Measurements from ENCODE around the gene CYFIP1. TPM values are rescaled to one million over a fixed set of nuclear protein-coding genes. Genes with fewer than 3 reads are reported as not detected.

The CYFIP1 gene
- total RNA-seq (2021): 112 and 128 TPM in 2 replicates
- percentile 73 among the genes with signal in this experiment for Bru-seq, nascent RNA
- BruChase-seq, experiment 1, labeled RNA remaining after a 2-hour chase: percentile 73 among the genes with signal in this experiment
- percentile 81 among the genes with signal in this experiment for BruChase-seq, experiment 2, labeled RNA remaining after a 6-hour chase
- long read RNA-seq, full-length matches to known transcripts: 201 of 292 reads
- long read RNA-seq, partial matches to known transcripts: 45 of 292 reads
- long read RNA-seq, other reads (novel, unspliced or antisense): 46 of 292 reads

- Histone ChIP-seq H3K36me3 (ENCODE audit: insufficient read depth, low read length, poor library complexity, severe bottlenecking) (no peaks in the 10 kb centered on the region), H3K27ac (ENCODE audit: low read depth, low read length, poor library complexity, severe bottlenecking) (peak within 1 kb of the TSS; percentile 76), H3K4me1 (ENCODE audit: insufficient read depth, low read length, poor library complexity, severe bottlenecking) (no peaks in the 10 kb centered on the region), H3K9me3 (ENCODE audit: low read depth, low read length, poor library complexity, severe bottlenecking) (no peaks in the 10 kb centered on the region), H3K4me3 (ENCODE audit: low read depth, low read length, poor library complexity, severe bottlenecking) (peak within 1 kb of the TSS; percentile 81), H3K27me3 (replicated peaks; ENCODE audit: insufficient read depth, low read depth, low read length, poor library complexity) (no peaks in the 10 kb centered on the region)
- intact Hi-C loops (cut with micrococcal nuclease; ENCODE audit: unreplicated experiment): no loop called here
- TF ChIP-seq CTCF (conservative IDR thresholded peaks at IDR 0.05; ENCODE audit: low read depth, low read length): no peak
- no peak for TF ChIP-seq EZH2 (IDR thresholded peaks at IDR 0.05; ENCODE audit: borderline replicate concordance, low read depth, low read length, poor library complexity, severe bottlenecking)
- BruUV-seq (replicated peaks): no TSS peak
- CTCF ChIA-PET: no interaction called here
- POLR2A ChIA-PET (ENCODE audit: low non-redundant PET): no interaction called here
- peak; percentile 86 for DNase-seq (ENCODE audit: low spot score)
Observed at GRCh38 chr15:22980189-22981050, at the start of gene CYFIP1. Gene CYFIP1, minus strand, starts transcription at chr15:22980368. Its CDS starts 33,083 bp downstream, at chr15:22947285.

GRCh38 chr15:23026218-23026617, 46.0 kb upstream of the CYFIP1 start:
- intact Hi-C loops (cut with micrococcal nuclease; ENCODE audit: unreplicated experiment): no loop called here
- peaks cover 90% of the 10 kb centered on the region for H3K36me3 ChIP-seq (ENCODE audit: insufficient read depth, low read length, poor library complexity, severe bottlenecking)
- H3K27me3 ChIP-seq (replicated peaks; ENCODE audit: insufficient read depth, low read depth, low read length, poor library complexity): no peaks in the 10 kb centered on the region
- BruUV-seq (replicated peaks): no TSS peak
- TF ChIP-seq EZH2 (IDR thresholded peaks at IDR 0.05; ENCODE audit: borderline replicate concordance, low read depth, low read length, poor library complexity, severe bottlenecking) (no peak), CTCF (conservative IDR thresholded peaks at IDR 0.05; ENCODE audit: low read depth, low read length) (no peak)
- no peaks in the 10 kb centered on the region for H3K9me3 ChIP-seq (ENCODE audit: low read depth, low read length, poor library complexity, severe bottlenecking)
- no peak overlapping the region for H3K27ac ChIP-seq (ENCODE audit: low read depth, low read length, poor library complexity, severe bottlenecking)
- no peak for DNase-seq (ENCODE audit: low spot score)
- CTCF ChIA-PET: no interaction called here
- H3K4me3 ChIP-seq (ENCODE audit: low read depth, low read length, poor library complexity, severe bottlenecking): no peak overlapping the region
- POLR2A ChIA-PET (ENCODE audit: low non-redundant PET): no interaction called here
- H3K4me1 ChIP-seq (ENCODE audit: insufficient read depth, low read length, poor library complexity, severe bottlenecking): no peaks in the 10 kb centered on the region

GRCh38 chr15:23022156-23022555, 42.0 kb upstream of the CYFIP1 start:
- Histone ChIP-seq H3K27ac (ENCODE audit: low read depth, low read length, poor library complexity, severe bottlenecking) (no peak overlapping the region), H3K27me3 (replicated peaks; ENCODE audit: insufficient read depth, low read depth, low read length, poor library complexity) (no peaks in the 10 kb centered on the region), H3K4me3 (ENCODE audit: low read depth, low read length, poor library complexity, severe bottlenecking) (no peak overlapping the region), H3K36me3 (ENCODE audit: insufficient read depth, low read length, poor library complexity, severe bottlenecking) (peaks cover 84% of the 10 kb centered on the region), H3K9me3 (ENCODE audit: low read depth, low read length, poor library complexity, severe bottlenecking) (no peaks in the 10 kb centered on the region), H3K4me1 (ENCODE audit: insufficient read depth, low read length, poor library complexity, severe bottlenecking) (no peaks in the 10 kb centered on the region)
- intact Hi-C loops (cut with micrococcal nuclease; ENCODE audit: unreplicated experiment): no loop called here
- POLR2A ChIA-PET (ENCODE audit: low non-redundant PET): no interaction called here
- TF ChIP-seq EZH2 (IDR thresholded peaks at IDR 0.05; ENCODE audit: borderline replicate concordance, low read depth, low read length, poor library complexity, severe bottlenecking) (no peak), CTCF (conservative IDR thresholded peaks at IDR 0.05; ENCODE audit: low read depth, low read length) (no peak)
- DNase-seq (ENCODE audit: low spot score): no peak
- BruUV-seq (replicated peaks): no TSS peak
- CTCF ChIA-PET: no interaction called here
